Measurements from ENCODE around the gene LRGUK. TPM values are rescaled to one million over a fixed set of nuclear protein-coding genes. Genes with fewer than 3 reads are reported as not detected.
"Not testable (repeated sequence)": the region's sequence is repeated elsewhere in the genome, so short reads cannot be mapped to it uniquely, and the experiment has no call there.

LRGUK gene
- total RNA-seq: 1 to 10 TPM in 5 of 8 experiments, under 1 TPM in 3; 0.31 to 6.7 (median 1.7) TPM

GRCh38 chr7:134126966-134127848 lies at the start of gene LRGUK:
Gene LRGUK (plus strand): TSS chr7:134127340. CDS start chr7:134127368, 28 bp downstream.
- peaks cover 11 to 15% of the 10 kb centered on the region in 2 donors for H3K4me1 ChIP-seq (replicated peaks in 1 of 2)
- WGBS, 10 experiments: 0 to 13% (median 2%) methylated on average over 5 to 20 of the region's 43 CpGs
- peak within 1 kb of the TSS; percentile 50 to 74 (median 57) for H3K4me3 ChIP-seq
- ATAC-seq (replicated peaks in 6 of 8): peak; percentile 99 to 100 (median 100)
- H3K27ac ChIP-seq: peak within 1 kb of the TSS; percentile 7 to 35
- in situ Hi-C loops (cut with MboI; ENCODE audit: low pct_unique_long_range_greater_than_20kb in 2 of 9, low sequenced_read_pairs in 9 of 9, unreplicated experiment in 9 of 9): loop anchor here in 1 of 9 experiments (25.0 kb wide), 1 partner anchor 285 kb away; no protein-coding TSS in a partner anchor

GRCh38 chr7:134077560-134077959 lies 49.6 kb upstream of the LRGUK start:
- ATAC-seq (replicated peaks in 6 of 8); H3K4me1 ChIP-seq (replicated peaks in 1 of 2); H3K4me3 ChIP-seq; in situ Hi-C loops (cut with MboI; ENCODE audit: low pct_unique_long_range_greater_than_20kb in 2 of 9, low sequenced_read_pairs in 9 of 9, unreplicated experiment in 9 of 9); H3K27ac ChIP-seq: not testable (repeated sequence)
- WGBS, 10 experiments: 71 to 100% (median 100%) methylated on average over 1 to 2 of the region's 2 CpGs; no CpG with 5 or more reads in 2 of the 10 experiments

GRCh38 chr7:134078991-134079390 lies 48.1 kb upstream of the LRGUK start:
- ATAC-seq (replicated peaks in 6 of 8): no peak
- H3K4me1 ChIP-seq (replicated peaks in 1 of 2): no peaks in the 10 kb centered on the region
- no peak overlapping the region for H3K4me3 ChIP-seq
- in situ Hi-C loops (cut with MboI; ENCODE audit: low pct_unique_long_range_greater_than_20kb in 2 of 9, low sequenced_read_pairs in 9 of 9, unreplicated experiment in 9 of 9): no loop called here
- no peak overlapping the region for H3K27ac ChIP-seq
- 40 to 100% (median 64%) methylated on average over 1 to 2 of the region's 2 CpGs; no CpG with 5 or more reads in 3 of the 10 experiments for WGBS, 10 experiments

GRCh38 chr7:134081695-134082094 lies 45.4 kb upstream of the LRGUK start:
- H3K27ac ChIP-seq: no peak overlapping the region
- 83 to 100% (median 89%) methylated on average over 1 of the region's 1 CpG; no CpG with 5 or more reads in 2 of the 10 experiments for WGBS, 10 experiments
- in situ Hi-C loops (cut with MboI; ENCODE audit: low pct_unique_long_range_greater_than_20kb in 2 of 9, low sequenced_read_pairs in 9 of 9, unreplicated experiment in 9 of 9): no loop called here
- no peak overlapping the region for H3K4me3 ChIP-seq
- no peak for ATAC-seq (replicated peaks in 6 of 8)
- H3K4me1 ChIP-seq (replicated peaks in 1 of 2): no peaks in the 10 kb centered on the region

- ATAC-seq (replicated peaks in 6 of 8): peak in 6 of 8 experiments; percentile 46 to 98 (median 88)
- in situ Hi-C loops (cut with MboI; ENCODE audit: low pct_unique_long_range_greater_than_20kb in 2 of 9, low sequenced_read_pairs in 9 of 9, unreplicated experiment in 9 of 9): no loop called here
- 80 to 100% (median 86%) methylated on average over 1 to 3 of the region's 3 CpGs; no CpG with 5 or more reads in 3 of the 10 experiments for WGBS, 10 experiments
- no peak overlapping the region for H3K4me3 ChIP-seq
- no peaks in the 10 kb centered on the region for H3K4me1 ChIP-seq (replicated peaks in 1 of 2)
- H3K27ac ChIP-seq: no peak overlapping the region
Observed at GRCh38 chr7:134083766-134084487, 43.2 kb upstream of the LRGUK start.

GRCh38 chr7:134084488-134085144 lies 42.5 kb upstream of the LRGUK start:
- H3K27ac ChIP-seq: no peak overlapping the region
- no peak overlapping the region for H3K4me3 ChIP-seq
- in situ Hi-C loops (cut with MboI; ENCODE audit: low pct_unique_long_range_greater_than_20kb in 2 of 9, low sequenced_read_pairs in 9 of 9, unreplicated experiment in 9 of 9): no loop called here
- no peak for ATAC-seq (replicated peaks in 6 of 8)
- WGBS, 10 experiments: 66 to 100% (median 80%) methylated on average over 1 to 3 of the region's 3 CpGs
- H3K4me1 ChIP-seq (replicated peaks in 1 of 2): no peaks in the 10 kb centered on the region

- no peak for ATAC-seq (replicated peaks in 6 of 8)
- H3K4me1 ChIP-seq (replicated peaks in 1 of 2): no peaks in the 10 kb centered on the region
- in situ Hi-C loops (cut with MboI; ENCODE audit: low pct_unique_long_range_greater_than_20kb in 2 of 9, low sequenced_read_pairs in 9 of 9, unreplicated experiment in 9 of 9): no loop called here
- no peak overlapping the region for H3K27ac ChIP-seq
- no peak overlapping the region for H3K4me3 ChIP-seq
Observed at GRCh38 chr7:134085311-134085710, 41.8 kb upstream of the LRGUK start.

GRCh38 chr7:134086998-134087735 lies 40.0 kb upstream of the LRGUK start:
- no peak for ATAC-seq (replicated peaks in 6 of 8)
- in situ Hi-C loops (cut with MboI; ENCODE audit: low pct_unique_long_range_greater_than_20kb in 2 of 9, low sequenced_read_pairs in 9 of 9, unreplicated experiment in 9 of 9): no loop called here
- no peaks in the 10 kb centered on the region for H3K4me1 ChIP-seq (replicated peaks in 1 of 2)
- 37 to 90% (median 69%) methylated on average over 1 to 2 of the region's 2 CpGs; no CpG with 5 or more reads in 2 of the 10 experiments for WGBS, 10 experiments
- no peak overlapping the region for H3K4me3 ChIP-seq
- no peak overlapping the region for H3K27ac ChIP-seq

GRCh38 chr7:134088199-134088598 lies 38.9 kb upstream of the LRGUK start:
- Histone ChIP-seq H3K4me1 (replicated peaks in 1 of 2) (no peaks in the 10 kb centered on the region), H3K27ac (no peak overlapping the region), H3K4me3 (no peak overlapping the region)
- no peak for ATAC-seq (replicated peaks in 6 of 8)
- in situ Hi-C loops (cut with MboI; ENCODE audit: low pct_unique_long_range_greater_than_20kb in 2 of 9, low sequenced_read_pairs in 9 of 9, unreplicated experiment in 9 of 9): no loop called here

GRCh38 chr7:134089446-134089845 lies 37.7 kb upstream of the LRGUK start:
- H3K4me3 ChIP-seq: no peak overlapping the region
- in situ Hi-C loops (cut with MboI; ENCODE audit: low pct_unique_long_range_greater_than_20kb in 2 of 9, low sequenced_read_pairs in 9 of 9, unreplicated experiment in 9 of 9): no loop called here
- H3K4me1 ChIP-seq (replicated peaks in 1 of 2): no peaks in the 10 kb centered on the region
- H3K27ac ChIP-seq: no peak overlapping the region
- 0 to 92% (median 58%) methylated on average over 1 to 4 of the region's 4 CpGs for WGBS, 10 experiments
- ATAC-seq (replicated peaks in 6 of 8): no peak

GRCh38 chr7:134098072-134098471 lies 29.1 kb upstream of the LRGUK start:
- in situ Hi-C loops (cut with MboI; ENCODE audit: low pct_unique_long_range_greater_than_20kb in 2 of 9, low sequenced_read_pairs in 9 of 9, unreplicated experiment in 9 of 9): no loop called here
- Histone ChIP-seq H3K4me3 (no peak overlapping the region), H3K4me1 (replicated peaks in 1 of 2) (peaks cover 6 to 15% of the 10 kb centered on the region in 2 donors), H3K27ac (peak overlapping the region in 1 of 2 donors; percentile 35)
- WGBS, 10 experiments: 20 to 40% (median 23%) methylated on average over 1 to 4 of the region's 4 CpGs; no CpG with 5 or more reads in 5 of the 10 experiments
- ATAC-seq (replicated peaks in 6 of 8): peak; percentile 63 to 97 (median 78)

- no peak overlapping the region for H3K27ac ChIP-seq
- ATAC-seq (replicated peaks in 6 of 8): peak in 1 of 8 experiments; percentile 20
- in situ Hi-C loops (cut with MboI; ENCODE audit: low pct_unique_long_range_greater_than_20kb in 2 of 9, low sequenced_read_pairs in 9 of 9, unreplicated experiment in 9 of 9): no loop called here
- H3K4me1 ChIP-seq (replicated peaks in 1 of 2): peaks cover 6 to 15% of the 10 kb centered on the region in 2 donors
- H3K4me3 ChIP-seq: no peak overlapping the region
- 0 to 100% (median 35%) methylated on average over 1 to 3 of the region's 3 CpGs; no CpG with 5 or more reads in 4 of the 10 experiments for WGBS, 10 experiments
Observed at GRCh38 chr7:134101716-134102115, 25.4 kb upstream of the LRGUK start.

Data from motor neuron (in vitro differentiated cells).